Measurements from ENCODE around the gene WWOX.

WWOX gene

DNA sequence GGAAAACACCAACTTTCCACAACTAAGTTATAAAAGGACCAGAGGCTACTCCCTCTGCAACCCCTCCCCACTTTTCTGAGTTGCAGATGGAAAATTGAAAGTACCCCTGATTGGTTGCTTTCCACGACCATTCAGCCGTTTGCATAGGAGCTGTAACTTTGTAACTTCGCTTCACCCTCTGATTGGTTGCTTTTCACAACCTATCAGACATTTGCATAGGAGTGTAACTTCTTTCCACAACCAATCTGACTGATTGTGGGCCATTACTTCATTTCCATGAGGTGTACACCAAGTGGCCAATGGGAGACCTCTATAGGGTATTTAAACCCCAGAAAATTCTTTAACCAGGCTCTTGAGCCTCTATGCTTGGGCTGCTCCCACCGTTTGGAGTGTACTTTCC lies 644.1 kb downstream of the WWOX start:
- ATAC-seq (no peak), DNase-seq (no peak)

- ATAC-seq, result no peak
These were observed 644.6 kb downstream of the WWOX start for GRCh38 chr16:78744099-78744498.

GRCh38 chr16:78744796-78745107 lies 645.3 kb downstream of the WWOX start:
- ATAC-seq, result no peak

More at GRCh38 chr16:78744099-78744498, 644.6 kb downstream of the WWOX start:
- DNase-seq, result no peak

GRCh38 chr16:78745108-78746019 lies 645.9 kb downstream of the WWOX start:
- DNase-seq (no peak), ATAC-seq (no peak)

More at GRCh38 chr16:78744796-78745107, 645.3 kb downstream of the WWOX start:
- DNase-seq, result no peak

DNA sequence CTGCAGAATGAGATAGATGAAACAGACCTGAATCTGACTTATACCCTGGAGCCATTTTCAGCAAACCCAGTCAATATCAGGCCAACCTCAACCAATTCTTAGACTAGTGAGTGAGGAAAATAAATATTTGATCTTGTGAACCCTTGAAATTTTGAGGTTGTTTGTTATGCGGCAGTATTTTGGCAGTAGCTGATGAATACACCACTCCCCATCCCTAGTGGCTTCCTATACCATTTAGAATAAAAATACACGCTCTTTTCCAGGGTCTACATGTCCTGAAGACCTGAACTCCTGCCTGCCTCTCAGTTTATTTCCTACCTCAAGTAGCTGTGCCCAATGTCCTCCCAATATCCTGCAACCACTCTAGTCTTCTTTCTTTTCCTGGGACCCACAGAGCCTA lies 647.3 kb downstream of the WWOX start:
- ATAC-seq, result no peak
- no peak for DNase-seq

- no peak for DNase-seq
- no peak for ATAC-seq
These were observed 648.9 kb downstream of the WWOX start for GRCh38 chr16:78748220-78748929.

DNA sequence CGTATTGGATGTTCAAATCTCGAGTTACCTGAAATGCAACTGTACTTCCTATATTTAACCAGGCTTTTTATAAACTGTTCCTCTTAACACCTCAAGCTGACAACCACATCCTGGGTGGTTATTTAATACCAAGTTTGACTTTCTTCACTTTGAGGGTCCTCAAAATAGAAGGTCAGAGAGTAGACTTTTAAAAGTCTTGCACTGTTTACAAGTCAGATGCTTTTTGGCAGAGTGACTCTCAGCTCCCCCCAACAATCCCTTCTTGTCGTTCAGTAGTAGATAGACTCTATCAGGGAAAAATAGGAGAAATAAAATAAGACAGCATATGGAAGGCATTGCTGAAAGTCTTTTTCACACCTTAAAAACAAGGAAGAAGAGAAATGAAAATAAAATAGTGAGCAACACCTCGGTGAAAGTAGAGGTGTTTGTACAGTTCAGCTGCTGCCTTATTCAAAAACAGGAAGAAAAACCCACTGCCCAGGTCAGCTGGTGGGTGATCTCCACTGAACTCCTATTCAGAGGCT lies 650.4 kb downstream of the WWOX start:
- DNase-seq (no peak), ATAC-seq (no peak)

DNA sequence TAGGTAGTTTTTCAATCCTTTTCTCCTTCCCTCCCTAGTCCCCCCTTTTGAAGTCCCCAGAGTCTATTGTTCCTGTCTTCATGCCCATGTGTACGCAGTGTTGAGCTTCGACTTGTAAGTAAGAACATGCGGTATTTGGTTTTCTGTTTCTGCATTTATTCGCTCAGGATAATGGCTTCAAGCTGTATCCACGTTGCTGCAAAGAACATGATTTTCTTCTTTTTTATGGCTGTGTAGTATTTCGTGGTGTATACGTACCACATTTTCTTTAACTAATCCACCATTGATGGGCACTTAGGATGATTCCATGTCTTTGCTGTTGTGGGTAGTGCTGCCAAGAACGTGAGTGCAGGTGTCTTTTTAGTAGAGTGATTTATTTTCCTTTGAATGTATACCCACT lies 651.2 kb downstream of the WWOX start:
- ATAC-seq, result no peak
- no peak for DNase-seq

DNA sequence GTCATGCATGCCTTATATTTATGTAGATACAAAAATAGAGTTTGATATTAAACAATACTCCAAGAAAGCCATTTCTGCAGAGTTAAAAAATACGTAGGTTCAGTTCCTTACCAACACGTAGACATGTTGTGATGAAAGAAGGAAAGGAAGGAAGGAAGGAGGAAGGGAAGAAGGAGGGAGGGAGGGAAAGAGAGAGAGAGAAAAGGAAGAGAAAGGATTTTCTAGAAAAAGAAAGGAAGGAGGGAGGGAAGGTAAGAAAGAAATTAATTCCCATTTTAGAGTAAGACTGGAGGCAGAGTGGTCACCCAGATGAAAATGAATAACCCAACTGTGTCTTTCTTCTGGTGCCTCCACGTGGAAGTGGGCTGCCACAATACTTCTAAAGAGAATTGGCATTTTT lies 652.1 kb downstream of the WWOX start:
- no peak for ATAC-seq

DNA sequence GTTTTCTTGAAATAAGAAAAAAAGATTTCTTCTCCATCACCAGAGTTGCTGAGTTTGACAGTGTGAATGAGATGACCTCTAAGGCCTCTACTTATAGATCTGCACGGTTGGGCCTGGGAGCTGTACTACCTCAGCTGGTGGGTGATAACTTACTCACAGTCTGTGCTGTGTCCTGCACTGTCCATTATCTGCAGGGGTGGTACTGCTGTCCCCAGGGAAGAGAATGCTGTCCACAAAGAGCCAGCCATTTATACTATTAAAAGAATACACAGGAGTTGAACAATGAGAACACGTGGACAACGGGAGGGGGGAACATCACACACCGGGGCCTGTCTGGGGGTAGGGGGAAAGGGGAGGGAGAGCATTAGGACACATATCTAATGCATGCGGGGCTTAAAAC lies 655.3 kb downstream of the WWOX start:
- ATAC-seq, result no peak
- no peak for DNase-seq

More for the DNA sequence above, 652.1 kb downstream of the WWOX start:
- DNase-seq, result no peak

GRCh38 chr16:78755751-78756661 lies 656.6 kb downstream of the WWOX start:
- no peak for DNase-seq
- ATAC-seq, result no peak

- no peak for DNase-seq
- no peak for ATAC-seq
These were observed 660.1 kb downstream of the WWOX start for GRCh38 chr16:78759596-78759995.

DNA sequence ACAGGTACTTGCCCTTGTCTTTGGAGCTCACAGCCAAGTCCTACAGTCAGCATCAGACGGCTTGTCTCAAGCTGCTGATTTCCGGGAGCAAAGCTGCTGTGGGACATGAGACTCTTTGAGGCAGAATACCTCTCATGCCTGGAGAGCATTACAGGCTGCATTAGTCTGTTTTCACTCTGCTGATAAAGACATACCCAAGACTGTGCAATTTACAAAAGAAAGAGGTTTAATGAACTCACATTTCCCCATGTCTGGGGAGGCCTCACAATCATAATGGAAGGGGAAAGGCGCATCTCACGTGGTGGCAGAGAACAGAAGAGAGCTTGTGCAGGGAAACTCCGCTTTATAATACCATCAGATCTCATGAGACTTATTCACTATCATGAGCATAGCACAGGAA lies 661.2 kb downstream of the WWOX start:
- DNase-seq, result no peak

GRCh38 chr16:78761427-78761826 lies 662.0 kb downstream of the WWOX start:
- DNase-seq (peak; percentile 40), ATAC-seq (peak; percentile 60)

More for the DNA sequence above, 661.2 kb downstream of the WWOX start:
- no peak for ATAC-seq

GRCh38 chr16:78762222-78762621 lies 662.8 kb downstream of the WWOX start:
- ATAC-seq (peak; percentile 75), DNase-seq (peak; percentile 33)

DNA sequence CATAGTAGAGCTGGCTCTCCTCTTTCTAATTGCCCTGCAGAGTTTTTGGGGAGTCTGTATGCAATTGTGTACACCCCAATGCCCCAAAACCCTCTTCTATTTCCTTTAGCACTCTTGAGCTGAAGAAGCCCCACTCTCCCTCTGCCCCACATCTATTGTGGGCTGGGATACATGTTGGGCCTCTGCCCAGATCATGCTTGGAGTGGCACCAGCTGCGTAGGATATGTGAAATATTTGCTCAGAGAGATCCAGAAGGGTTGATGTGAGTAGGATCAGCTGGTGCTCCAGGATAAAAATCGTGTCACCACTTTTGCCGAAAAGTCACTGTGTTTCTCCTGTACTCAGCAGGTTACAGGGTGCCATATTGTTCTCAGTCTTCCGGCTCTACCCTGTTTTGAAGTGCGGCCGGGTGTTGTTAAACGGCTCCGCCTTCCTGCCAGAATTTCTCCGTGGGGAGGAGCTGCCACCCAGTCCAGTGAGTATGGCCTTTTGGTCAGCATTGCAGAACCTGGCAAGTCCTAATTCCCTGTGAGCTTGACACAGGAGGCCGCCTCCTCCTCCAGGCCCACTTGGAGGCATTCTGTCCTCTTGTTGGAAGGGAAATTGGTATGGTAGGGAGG lies 664.5 kb downstream of the WWOX start:
- ATAC-seq (no peak), DNase-seq (no peak)

GRCh38 chr16:78764478-78764877 lies 665.0 kb downstream of the WWOX start:
- no peak for ATAC-seq
- no peak for DNase-seq

GRCh38 chr16:78768226-78768625 lies 668.8 kb downstream of the WWOX start:
- DNase-seq (no peak), ATAC-seq (no peak)

DNA sequence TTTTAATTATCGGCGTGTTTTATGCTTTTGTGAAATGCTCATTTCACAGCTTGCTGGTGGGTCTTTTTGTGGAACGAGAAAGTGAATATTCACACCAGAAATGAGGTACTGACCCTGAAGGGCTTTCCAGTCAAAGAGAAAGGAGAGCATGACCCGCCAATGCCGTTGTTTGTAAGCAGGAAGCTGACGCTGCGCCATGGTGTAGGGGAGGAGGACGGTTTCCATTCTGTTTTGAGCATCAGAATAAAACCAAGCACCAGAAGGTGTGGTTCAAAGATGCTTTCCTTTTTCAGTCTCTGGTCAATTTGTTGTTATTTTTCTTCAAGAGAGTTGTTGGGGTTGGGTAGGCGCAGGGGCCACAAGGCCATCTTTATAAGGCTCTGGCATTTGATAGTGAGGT lies 669.3 kb downstream of the WWOX start:
- peak; percentile 54 for ATAC-seq
- no peak for DNase-seq

GRCh38 chr16:78770353-78771091 lies 671.1 kb downstream of the WWOX start:
- DNase-seq, result peak; percentile 86
- ATAC-seq, result peak; percentile 54

GRCh38 chr16:78773291-78773702 lies 673.8 kb downstream of the WWOX start:
- DNase-seq (no peak), ATAC-seq (peak; percentile 11)

Measured in stimulated activated naive CD8-positive, alpha-beta T cell treated with anti-CD3 and anti-CD28 coated beads, Interleukin-15, Interleukin-2, amounts not matched to agents 100 U/mL and 50 U/mL, for 24 hours (primary cell).